T follicular helper cell (primary cell): ENCODE data around the gene SPEF1.

ENCODE experiments used
- DNase-seq: peaks from one replicate; pipeline ENCODE4 v3.0.0-alpha.2; 2020; ENCODE audit warnings: low read depth

The SPEF1 gene

DNA sequence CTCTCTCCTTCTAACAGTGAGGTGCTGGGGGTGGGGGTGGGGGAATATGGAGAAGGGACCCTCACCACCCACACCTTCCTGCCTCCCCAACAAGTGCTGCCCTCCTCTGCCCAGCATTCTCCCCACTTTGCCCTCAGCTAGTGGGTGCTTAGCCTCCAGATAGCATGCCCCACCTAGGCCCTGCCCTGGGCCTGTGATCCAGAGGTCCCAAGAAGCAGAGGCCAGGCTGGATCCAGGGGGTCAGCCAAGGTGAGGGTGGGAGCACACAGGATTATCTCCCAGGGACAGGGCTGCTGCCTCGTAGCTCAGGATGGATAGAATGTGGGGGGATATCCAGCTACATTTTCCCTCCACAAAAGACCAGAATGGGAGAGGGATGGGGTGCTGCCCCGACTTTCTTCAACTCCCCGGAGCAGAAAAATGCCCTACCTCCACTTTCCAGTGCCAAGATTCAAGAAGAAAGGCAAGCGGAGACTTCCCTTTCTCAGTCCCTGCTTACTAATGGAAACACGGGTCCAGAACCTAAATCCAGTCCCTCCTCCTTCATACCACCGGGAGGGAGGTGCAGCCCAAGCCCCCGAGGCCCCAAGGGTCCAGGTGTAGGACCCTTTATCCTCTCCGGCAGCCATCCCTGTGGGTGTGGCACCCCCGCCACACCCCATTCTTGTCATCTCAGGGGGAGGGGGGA, 14.7 kb downstream of the SPEF1 start:
- no peak for DNase-seq

- no peak for DNase-seq
These were observed 15.9 kb downstream of the SPEF1 start for GRCh38 chr20:3765171-3765882.

DNA sequence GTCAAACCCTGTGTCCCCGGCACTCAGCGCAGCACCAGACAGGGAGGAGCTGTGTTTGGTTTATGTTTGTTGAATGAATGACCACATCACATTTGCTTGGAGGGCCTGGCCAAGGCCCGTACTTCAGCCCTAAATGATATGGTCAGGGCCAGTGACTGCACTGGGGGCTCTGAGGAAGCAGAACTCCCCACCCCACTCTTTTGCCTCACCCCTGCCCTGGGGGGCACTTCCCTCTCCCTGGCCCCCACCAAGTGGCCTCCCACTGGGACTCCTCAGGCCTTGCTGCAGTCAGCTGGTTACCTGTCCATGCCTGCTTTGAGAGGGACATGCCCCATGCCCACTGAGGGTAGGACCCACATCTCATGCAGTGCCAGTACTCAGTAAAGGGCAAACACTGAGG, 16.6 kb downstream of the SPEF1 start:
- DNase-seq = no peak

DNA sequence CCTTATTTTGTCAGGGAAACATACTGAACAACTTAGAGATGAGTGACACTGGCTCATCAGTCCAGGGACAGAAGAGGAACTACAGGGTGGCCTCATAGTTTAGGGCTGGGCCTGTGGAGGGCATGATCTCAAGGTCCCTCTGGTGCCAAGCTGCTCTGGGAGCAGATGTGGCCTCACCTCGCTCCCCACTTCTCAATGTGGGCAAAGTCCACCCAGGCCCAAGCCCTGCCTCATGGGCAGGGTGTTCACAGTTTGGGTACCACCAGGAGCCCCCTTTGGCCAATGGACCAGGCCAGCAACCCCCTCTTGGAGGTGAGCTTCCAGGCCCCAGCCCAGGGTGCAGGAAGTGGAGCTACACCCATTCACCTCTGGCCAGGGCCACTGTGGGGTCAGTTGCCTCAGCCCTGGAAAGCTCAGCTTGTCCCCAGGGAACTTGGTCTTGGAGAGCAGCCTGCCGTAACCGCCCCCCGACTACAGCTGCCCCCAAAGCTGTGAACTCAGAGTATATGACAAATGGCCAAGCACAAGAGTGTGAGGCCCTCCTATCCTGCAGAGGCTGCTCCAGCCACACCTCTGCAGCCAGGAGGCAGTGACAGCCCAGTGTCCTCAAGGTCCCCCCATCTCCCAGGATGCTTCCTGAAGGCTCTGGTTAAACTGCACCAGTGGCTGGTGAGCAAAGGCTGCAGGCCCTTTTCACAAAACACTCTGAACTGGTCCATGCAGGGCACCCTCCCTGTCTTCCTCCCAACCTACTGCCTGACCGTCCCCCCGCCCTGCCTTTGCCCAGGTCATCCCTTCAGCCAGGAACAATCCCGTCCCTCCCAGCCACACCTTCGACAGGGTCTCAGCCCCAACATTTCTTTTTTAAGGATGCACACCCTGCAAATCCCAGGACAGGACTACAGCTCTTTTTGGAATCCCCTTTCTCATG, 17.3 kb downstream of the SPEF1 start:
- no peak for DNase-seq

DNA sequence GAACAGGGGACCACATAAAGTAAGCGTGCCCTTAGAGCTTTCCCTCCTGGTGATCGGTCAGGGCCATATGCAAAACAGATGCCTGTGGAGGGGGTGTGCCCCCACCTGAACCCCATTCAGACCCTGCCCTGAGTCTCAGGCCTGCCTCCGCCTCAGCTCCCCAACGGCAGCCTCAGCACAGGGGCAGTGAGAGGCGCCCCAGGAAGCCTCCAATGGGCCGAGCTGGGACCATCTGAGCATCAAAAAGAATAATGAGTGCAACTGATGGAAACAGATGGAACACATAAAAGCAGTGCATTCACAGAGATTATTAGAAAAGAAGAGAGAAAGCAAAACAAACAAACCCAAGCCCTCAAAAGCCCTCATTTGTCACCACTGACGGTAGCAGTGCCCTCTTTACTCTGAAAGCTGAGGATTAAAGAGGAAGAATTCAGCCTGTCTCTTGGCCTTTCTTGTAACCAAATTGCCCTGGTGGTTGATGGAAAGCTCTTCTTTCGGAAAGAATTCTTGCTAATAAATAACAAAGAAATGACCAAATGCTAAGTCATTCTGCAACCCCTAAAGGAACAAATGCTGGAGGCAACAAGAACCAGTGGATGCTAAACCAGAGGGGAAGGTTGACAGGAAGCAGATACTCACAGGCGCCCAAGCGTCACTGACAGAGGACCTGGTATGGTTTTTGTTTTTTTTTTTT, 20.4 kb downstream of the SPEF1 start:
- DNase-seq = no peak

DNA sequence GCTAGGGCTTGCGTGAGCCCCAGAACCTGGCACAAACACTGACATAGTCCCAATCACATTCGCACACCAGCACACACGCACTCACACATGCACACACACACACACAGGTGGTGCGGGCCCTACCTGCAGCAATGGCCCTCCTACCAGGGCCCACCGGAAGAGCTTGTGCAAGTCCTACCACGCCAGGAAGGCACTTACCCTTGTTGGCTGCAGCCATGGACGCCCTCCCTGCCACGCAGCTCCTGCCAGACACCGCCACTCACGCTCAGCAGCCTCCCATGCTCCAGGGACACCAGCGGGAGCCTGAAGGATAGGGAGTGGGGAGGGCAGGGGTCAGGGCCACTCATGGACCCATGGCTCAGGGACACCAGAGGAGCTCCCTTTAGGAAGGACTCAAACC, 21.4 kb downstream of the SPEF1 start:
- no peak for DNase-seq

- DNase-seq = no peak
These were observed 21.9 kb downstream of the SPEF1 start for GRCh38 chr20:3759316-3759823.

DNA sequence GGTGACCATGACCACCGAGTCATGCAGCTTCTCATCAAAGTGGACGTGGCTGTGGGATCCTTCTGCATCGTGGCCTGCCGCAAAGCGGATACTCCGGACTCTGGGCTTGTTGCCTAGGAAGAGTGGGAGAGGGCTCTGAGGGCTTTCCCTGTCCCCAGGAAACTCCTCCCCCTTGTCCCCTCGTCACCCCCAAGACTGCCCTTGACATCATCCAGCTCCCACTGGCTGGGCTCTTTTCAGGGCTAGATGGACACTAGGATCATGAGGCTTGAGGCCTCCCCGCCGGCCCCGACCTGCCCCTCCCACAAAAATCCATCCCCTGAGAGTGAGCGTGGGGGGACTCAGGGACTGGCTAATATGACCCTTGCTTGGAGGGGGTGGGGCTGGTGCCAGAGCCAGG, 22.7 kb downstream of the SPEF1 start:
- DNase-seq = no peak

DNA sequence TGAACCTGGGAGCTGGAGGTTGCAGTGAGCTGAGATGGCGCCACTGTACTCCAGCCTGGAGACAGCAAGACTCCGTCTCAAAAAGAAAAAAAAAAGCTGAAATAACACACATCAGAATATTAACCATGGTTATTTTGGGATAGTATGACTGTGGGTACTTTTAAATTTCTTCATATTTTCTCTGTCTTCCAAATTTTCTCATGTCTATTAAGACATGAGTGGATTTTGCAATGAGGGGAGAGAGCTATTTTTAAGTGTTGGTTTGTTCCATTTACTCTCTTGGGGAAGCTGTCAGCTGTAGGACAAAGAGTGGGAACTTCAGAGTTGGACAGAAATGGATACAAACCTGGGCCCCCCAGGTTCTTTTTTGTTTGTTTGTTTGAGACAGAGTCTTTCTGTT, 24.0 kb downstream of the SPEF1 start:
- no peak for DNase-seq

DNA sequence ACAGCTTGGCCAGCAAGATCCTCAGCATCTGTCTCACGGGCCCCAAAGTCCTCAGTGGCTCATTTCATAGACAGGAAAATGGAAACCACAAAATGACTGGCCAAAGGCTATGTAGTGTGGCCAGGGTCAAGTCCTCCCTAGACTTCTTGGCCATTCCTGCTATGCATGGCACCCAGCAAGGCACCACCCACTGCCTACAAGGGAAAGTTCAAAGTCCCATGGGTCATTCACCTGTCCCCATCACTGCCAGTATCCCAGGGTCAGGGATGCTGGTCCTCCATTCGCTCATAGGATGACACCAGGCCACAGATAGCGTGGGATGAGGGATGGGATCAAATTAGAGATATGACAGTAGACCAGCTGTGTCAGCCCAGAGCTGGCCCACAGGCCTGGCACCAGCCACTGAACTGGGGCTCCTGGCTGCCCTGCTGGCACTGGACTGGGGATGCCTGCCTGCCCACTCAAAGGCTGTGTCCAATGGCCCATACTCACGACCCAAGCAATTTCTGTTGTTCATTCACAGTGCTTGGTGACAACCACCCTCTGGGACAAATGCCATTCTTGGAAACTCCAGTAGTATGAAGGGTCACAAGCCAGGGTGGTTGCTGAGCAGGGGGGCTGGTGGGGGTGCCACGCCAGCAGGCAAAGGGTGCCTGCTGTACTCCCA, 25.3 kb downstream of the SPEF1 start:
- no peak for DNase-seq

DNA sequence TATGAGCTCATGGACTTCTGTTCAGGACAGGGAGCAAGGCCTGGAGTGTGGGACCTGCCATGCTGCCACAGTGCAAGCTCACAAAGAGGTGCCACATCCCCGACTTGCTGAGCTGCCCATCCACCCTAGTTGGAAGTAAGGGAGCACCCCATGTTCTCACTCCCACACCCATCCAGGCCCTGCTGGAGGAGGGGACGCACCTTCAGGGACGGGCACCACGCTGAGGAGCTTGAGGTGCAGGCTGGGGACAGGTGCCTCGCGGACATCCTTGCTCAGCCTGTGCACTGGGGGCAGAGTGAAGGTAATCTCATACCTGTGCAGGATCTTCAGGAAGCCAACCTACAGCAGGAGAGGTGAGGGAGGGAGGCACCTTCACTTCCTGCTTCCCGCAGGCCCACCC, 26.0 kb downstream of the SPEF1 start:
- DNase-seq = no peak

GRCh38 chr20:3754276-3754630, 27.0 kb downstream of the SPEF1 start:
- no peak for DNase-seq

GRCh38 chr20:3753501-3754275, 27.6 kb downstream of the SPEF1 start:
- DNase-seq = no peak

DNA sequence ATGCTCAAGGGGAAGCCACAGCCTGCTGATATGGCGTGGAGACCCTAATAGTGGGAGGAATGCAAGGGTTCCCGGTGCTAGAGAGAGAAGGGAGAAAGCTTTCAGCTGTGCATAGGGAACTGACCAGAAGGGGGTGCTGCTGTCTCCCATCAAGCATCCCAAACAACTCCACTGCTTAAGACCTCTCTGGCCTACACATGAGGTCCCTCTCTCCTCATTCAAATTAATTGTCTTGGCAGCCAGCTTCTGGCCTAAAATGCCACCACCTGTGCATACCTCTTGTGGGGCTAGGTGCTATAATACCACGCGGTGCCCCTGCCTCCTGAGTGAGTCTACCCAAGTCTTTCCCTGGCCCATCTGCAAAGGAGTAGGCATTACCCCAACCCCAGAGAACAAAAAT, 28.1 kb downstream of the SPEF1 start:
- DNase-seq = peak; percentile 42

DNA sequence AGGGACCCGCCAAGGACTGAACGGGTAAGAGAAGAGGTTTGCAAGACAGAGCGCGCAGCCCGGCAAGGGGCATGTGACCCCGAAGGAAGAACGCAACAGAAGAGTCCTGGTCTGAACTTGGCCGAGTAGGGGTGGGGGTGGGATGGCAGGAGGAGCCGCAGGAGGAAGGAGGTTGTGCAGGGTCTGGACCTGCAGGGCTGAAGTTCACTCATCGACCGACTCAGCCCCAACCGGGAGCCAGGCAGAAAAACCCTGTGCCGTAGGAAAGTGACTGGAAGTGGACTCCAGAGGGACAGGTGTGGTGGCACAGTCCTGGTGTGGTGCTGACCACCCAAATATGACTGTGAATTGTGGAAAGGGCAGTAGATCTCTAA, 28.9 kb downstream of the SPEF1 start:
- no peak for DNase-seq

DNA sequence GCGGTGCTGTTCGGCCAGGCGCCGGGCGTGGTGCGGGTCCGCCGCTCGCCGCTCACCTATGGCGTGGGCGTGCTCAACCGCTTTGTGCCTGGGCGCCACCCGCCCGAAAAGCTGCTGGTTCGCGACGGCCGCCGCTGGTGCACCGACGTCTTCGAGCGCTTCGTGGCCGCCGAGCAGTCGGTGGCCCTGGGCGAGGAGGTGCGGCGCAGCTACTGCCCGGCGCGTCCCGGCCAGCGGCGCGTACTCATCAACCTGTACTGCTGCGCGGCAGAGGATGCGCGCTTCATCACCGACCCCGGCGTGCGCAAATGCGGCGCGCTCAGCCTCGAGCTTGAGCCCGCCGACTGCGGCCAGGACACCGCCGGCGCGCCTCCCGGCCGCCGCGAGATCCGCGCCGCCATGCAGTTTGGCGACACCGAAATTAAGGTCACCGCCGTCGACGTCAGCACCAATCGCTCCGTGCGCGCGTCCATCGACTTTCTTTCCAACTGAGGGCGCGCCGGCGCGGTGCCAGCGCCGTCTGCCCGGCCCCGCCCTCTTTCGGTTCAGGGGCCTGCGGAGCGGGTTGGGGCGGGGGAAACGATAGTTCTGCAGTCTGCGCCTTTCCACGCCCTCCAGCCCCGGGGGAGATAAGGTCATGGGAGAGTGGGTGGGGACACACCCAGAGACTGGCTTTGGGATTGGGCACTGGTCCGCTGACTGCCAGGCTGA, 29.4 kb downstream of the SPEF1 start:
- DNase-seq = peak; percentile 26

DNA sequence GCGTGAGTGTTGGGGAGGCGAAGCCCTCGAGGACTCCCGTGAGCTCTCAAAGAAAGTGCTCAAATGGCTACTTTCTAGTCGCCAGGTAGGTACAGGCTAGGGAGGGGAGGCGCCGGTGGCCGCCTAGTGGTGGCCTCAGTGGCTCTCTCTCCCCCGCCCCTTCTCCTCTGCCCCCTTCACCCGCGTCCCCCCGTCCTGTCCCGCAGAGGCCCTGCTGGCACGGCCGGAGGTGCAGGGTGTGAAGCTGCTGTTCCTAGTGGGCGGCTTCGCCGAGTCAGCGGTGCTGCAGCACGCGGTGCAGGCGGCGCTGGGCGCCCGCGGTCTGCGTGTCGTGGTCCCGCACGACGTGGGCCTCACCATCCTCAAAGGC, 30.0 kb downstream of the SPEF1 start:
- DNase-seq = no peak

DNA sequence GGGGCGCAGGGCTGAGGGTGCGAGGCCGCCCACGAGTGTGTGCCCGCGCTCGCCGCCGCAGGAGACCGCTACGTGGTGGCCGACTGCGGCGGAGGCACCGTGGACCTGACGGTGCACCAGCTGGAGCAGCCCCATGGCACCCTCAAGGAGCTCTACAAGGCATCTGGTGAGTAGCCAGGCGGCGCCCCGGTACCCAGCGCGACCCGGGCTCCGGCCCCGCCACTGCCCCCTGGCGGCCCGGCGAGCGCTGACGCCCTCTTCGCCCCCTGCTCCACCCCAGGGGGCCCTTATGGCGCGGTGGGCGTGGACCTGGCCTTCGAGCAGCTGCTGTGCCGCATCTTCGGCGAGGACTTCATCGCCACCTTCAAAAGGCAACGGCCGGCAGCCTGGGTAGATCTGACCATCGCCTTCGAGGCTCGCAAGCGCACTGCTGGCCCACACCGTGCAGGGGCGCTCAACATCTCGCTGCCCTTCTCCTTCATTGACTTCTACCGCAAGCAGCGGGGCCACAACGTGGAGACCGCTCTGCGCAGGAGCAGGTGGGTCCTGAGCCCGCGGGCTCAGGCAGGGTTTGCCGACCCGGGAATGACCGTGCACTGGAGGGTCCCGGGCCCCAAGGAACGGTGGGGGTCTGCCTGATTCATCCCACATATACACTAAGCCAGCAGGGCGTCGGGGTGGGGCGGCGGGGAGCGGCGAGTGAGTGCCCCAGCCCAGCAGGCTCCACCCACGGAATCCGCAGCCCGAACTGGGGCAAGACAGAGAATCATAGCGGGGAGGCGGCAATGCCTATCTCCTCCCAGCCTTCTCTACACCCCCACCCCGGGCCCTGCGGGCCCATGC, 31.3 kb downstream of the SPEF1 start:
- no peak for DNase-seq

- DNase-seq = no peak
These were observed 32.1 kb downstream of the SPEF1 start for GRCh38 chr20:3749087-3749688.
